ENCODE results near the gene DSTN.

Gene DSTN

DNA sequence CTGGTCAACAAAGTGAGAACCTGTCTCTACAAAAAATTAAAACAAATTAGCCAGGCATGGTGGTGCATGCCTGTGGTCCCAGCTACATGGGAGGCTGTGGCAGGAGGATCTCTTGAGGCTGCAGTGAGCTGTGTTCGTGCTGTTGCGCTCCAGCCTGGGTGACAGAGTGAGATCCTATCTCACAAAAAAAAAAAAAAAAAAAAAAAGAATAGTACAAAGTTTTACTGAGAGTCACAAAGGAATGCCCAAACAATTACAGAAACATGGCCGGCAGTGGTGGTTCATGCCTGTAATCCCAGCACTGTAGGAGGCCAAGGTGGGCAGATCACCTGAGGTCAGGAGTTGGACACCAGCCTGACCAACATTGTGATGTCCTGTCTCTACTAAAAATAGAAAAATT, 14.8 kb upstream of the DSTN start:
- DNase-seq, result no peak

GRCh38 chr20:17556837-17557674, 12.8 kb upstream of the DSTN start:
- DNase-seq, result peak; percentile 87

- DNase-seq, result no peak
These were observed 12.2 kb upstream of the DSTN start for GRCh38 chr20:17557675-17558006.

DNA sequence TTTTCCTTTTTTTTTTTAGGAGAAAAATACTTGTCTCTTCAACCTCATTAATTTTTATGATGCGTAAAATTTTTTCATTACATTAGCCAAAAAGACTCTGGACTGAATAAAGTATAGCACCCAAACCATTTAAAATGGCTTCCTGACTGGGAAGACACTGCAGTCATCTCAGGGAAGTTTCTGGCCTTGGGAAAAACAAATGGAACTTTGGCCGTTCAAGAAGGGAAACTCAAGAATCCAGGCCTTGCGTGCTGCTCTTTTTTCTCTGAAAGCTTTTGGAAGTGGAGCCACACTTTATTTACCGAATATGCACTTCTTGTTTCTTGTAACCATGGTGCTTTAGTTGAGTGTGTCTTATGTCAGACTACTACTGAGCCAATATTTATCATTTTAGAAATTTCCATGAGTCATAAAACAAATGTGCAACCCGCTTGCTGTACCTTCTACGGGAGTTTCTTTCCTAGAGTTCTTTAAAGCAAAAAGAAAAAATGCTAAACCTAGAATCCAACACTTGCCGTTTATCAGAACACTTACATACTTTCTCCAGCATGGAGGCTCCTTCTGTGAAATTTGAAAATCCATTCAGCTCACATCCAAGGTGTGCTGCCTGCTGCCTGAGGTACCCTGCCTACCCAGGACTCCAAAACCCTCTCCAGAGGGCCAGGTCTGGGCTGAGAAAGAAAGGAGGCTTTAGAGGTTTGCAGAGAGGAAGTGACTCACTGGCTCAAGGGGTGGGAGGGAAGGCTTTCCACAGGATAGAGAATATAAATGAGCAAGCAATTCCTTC, 11.5 kb upstream of the DSTN start:
- DNase-seq, result peak; percentile 86

DNA sequence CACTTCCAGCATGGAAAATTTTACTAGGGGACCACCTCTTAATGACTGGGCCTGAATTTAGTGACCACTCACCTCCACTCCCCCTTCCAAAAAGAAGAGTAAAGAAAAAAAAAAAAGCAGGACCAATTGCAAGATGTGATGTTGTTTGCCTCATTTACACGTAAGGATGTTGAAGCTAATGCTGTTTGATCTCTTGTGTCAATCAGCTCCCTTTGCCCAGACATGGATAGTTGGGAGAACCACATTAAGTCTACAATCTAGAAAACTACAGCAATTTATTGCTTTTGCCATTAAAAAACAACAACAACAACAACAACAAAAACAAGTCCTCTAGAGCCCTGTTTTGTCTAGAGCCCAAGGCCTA, 11.0 kb upstream of the DSTN start:
- DNase-seq, result no peak

DNA sequence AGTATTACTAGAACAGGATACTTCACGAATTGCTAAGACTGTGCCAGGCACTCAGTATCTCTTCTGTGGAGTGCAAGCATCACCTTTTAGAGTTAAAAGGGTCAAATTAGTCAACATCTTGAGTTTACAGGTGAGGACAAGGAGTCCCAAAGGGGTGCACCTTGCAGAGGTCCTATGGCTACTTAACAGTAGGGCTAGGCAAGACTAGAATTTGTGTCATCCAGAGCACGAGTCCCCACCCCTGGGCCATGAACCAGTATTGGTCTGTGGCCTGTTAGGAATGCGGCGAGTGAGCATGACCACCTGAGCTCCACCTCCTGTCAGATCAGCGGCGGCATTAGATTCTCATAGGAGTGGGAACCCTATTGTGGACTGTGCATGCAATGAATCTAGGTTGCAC, 10.5 kb upstream of the DSTN start:
- no peak for DNase-seq

DNA sequence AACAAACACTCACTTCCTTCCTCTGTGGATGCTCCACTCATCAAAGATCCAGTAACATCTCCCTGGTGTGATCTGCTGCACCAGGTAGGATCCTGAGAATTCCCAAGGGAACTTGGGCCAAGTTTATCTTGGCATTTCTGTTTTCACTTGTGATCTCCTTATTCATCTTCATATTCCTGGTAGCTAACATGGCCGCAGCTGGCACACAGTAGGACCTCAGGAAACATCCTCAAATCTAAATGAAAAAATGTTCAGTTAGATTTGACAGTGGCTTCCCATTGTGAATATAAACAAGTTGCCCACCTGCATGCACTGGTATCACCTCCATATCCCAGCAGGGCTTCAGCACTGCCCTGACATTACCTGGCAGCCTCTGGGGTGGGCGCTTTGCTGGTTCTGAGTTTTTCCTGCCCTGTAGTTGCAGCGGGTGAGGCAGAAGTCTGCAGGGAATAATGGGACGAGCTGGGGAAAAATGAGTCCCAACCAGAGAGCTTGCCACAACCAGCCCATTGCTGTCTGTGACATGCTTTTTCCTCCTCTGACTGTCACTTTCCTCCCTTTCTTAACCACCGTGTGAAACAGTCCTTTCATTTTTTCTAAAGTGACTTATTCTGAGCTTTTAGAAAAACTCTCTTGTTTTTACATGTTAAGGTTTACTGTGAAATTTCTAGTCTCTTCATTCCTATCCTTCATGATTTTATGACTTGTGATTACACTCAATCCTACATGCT, 9.4 kb upstream of the DSTN start:
- DNase-seq, result no peak

DNA sequence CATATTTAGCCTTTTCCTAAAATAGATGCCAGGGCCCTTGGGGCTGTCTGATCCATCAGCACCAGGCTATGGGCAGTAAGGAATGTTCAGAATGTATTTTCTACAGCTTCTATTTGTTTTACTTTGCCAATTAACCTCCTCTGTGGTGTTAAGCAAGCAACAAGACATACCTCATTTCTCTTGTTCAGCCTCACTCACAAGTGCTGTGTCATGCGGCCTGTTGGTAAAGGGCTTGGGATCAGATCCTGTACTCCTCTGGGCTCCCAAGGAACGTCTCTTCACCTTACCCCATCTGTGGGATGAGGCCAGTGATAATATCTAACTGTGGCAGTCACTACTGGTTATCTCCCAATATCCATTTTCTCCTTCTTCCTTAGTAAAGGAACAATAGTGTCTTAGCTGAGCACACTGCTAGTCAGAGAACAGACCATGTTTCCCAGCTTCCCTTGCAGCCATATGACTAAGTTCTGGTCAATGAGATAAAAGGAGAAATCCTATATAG, 7.0 kb upstream of the DSTN start:
- no peak for DNase-seq

GRCh38 chr20:17565169-17565845, 4.6 kb upstream of the DSTN start:
- DNase-seq, result no peak

DNA sequence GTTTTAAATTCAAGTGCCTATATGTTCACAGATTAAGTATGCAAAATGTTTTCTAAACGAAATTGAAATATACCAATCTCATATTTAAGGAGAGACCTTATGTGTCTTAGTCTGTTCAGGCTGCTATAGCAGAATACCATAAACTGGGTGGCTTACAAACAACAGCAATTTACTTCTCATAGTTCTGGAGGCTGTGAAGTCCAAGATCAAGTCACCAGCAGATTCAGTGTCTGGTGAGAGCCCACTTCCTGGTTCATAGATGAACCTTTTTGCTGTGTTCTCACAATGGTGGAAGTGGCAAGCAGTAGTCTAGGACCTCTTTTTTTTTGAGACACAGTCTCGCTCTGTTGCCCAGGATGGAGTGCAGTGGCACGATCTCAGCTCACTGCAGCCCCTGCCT, 3.5 kb upstream of the DSTN start:
- no peak for DNase-seq

DNA sequence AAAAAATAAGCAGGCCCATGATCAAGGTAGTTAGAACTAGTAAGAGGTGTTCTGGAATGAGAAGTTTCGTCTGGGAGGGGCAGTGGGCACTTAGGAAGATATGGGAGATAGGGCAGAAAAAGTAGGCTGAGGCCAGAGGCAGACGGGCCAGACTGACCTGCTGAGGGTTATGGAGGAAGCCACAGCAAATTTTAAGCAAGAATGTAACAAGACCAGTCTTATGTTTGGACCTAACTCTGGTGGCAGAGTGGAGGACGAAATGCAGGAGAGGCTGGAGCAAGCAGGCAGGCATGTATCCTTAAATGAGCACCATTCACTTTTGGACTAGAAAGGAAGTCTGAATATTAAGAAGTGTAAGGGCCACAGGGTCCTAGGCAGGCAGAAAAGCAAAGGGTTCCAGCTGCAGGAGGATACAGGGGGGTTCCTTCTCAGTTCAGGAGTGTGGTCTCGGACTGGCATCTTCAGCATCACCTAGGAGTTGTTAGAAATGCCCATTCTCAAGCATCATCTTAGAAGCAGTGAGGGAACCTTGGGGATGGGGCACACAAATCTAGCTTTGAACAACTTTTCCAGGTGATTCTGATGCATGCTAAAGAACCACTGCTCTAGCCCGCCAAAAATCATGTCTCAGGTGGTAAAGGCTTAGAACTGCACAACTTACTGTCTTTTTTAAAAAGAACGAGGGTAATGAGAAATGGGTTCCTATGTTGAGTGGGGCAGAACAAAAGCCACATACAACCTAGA, 1.7 kb upstream of the DSTN start:
- DNase-seq, result no peak

DNA sequence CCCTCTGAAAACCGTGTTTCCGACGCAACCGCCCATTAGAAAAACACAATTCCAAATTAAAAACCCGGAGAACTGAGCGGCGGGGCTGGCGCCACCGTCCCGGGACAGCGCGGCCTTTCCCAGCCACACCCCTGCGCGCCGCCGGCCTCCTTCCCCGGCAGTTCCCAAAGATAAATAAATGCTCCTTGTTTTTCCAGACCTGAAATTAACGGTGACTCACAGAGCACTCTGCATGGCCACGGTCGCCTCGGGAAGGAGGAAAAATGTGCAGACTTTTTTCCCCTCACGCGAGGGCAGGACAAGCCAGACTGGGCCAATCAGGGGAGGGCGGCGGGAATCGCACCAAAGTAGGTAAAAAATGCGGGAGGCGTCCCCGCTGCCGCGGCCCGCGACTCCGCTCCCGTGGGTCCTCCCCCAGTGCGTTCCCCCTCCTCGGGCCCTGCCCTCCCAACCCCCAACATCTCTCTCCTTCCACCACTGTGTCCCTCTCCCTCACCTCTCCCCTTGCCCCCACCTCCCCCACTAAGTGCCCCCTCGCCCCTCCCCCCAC, 828 bp upstream of the DSTN start:
- DNase-seq, result peak; percentile 92

DNA sequence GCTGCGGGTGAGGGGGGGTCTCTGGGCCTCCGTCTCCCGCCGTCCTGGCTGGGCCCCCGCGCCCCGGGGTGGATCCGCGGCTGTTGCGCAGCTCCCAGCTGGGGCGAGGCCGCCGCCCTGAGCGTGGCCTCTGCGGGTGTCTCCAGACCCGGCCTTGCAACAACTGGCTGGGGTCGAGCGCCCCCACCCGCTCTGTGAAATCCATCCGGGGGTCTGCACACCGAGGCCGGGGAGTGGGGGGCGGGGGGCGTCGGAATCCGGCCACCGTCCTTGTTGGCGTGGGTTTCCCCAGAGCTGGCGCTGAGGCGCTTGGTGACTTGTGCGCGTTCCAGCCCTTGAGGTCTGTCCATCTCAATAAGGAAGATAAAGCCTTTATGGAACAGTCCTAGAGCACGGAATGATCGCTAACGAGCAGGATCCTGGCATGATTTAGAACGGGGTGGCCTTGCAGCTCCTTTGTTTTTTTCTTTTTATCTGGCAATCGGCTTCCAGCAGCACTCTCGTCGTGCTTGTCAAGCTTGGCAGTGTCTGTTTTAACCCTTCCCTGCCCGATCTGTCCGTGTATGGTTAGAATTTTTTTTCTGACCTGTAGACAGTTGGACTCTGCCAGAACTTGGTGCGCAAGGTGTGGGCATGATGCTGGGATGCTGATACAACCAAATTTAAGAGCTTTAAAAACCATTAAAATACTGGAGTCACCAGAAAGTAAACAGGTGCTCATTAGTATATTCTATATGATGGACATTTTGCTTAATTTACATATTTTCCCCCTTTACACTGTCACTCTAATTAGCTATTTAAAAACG, 675 bp downstream of the DSTN start:
- peak; percentile 77 for DNase-seq

DNA sequence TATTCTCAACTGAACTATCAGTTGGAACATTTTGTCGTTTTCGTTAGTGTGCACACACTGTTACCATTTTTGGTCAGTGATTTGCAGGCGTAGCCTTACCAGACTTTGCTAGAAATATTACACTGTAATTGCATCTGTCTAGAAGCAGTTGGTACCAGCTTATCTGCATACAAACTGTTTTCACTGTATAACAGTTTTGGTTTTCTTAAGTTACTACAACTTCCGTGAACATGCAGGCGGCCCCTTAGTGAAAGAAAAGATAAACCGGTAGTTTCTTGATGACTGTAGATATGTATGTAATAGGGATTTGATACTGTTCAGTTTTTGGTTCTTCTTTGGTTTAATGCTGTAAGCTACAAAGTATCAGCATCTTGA, 1.3 kb downstream of the DSTN start:
- DNase-seq, result no peak

GRCh38 chr20:17572034-17572638, 2.3 kb downstream of the DSTN start:
- DNase-seq, result no peak

- no peak for DNase-seq
These were observed 3.6 kb downstream of the DSTN start for GRCh38 chr20:17573463-17573862.

DNA sequence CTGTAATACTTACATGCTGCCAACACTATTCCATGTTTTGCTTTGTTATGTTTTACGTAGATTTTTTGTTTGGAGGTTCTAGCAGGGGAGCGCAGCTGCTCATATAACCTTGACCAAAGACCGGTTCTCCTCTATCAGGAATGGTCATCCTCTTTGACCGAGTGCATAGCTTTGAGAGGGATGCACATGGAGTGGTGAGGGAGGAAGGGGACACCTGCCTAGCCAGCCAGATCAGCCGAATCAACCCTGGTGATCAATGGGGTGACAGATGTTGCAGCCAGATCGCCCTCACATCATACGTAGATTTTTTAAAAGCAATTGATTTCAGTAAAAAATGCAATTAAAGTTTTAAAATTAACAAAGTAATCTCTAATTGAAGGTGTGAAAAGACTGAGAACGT, 6.3 kb downstream of the DSTN start:
- DNase-seq, result no peak

DNA sequence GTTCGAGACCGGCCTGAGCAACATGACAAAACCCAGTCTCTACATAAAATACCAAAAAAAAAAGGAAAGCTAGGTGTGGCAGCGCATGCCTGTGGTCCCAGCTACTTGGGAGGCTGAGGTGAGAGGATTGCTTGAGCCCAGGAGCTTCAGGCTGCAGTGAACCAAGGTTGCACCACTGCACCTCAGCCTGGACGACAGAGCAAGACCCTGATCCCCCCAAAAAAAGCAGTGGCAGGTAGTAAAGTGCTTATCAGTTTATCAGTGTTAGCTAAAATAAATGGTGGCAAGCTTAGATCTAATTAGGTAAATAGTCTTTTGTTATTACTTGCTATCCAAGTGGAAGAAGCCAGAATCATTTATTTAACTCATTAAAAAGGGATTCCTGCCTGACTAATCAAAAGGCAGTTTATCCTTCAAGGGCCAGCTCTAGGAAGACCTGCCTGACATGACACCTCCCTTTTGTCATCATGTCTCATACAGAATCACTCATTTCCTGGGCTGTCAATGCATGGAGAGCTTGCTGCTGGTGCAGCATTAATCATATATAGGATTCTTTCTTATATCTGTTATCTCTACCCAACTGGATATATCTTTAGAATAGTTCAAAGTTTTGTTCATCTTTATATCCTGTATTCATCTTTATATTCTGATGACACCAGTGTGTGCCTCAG, 9.6 kb downstream of the DSTN start:
- DNase-seq, result no peak

DNA sequence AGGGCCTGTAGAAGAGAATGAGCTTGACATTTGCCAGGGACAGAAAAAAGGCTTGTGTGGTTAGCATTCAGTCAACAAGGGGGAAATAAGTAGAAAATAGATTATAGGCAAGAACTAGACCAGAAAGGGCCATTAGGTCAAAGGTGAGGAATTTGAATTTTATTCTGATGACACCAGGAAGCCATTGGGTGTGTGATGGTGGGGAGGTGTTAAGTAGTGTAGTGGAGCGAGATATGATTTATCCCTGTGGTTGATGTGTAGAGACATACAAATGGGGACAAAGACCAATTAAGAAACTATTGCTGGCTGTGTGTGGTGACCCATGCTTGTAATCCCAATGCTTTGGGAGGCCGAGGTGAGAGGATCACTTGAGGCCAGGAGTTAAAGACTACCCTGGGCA, 11.0 kb downstream of the DSTN start:
- no peak for DNase-seq

DNA sequence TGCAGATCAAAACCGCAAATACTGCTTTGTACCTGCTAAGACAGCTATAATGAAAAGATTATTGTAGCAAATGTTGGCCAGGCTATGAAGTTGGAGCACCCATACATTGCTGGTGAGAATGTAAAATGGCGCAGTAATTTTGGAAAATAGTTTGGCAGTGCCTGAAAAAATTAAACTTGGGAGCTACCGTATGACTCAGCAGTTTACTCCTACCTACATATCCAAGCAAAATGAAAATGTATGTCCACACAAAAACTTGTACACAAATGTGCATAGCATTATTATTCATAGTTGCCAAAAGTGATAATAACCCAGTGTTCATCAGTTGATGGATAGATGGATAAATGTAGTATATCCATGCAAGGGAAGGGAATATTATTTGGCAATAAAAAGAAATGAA, 13.3 kb downstream of the DSTN start:
- no peak for DNase-seq

Measured in femur (tissue), 1 donor.